ENCODE measurements around the gene PLEKHA8. TPM values are rescaled to one million over a fixed set of nuclear protein-coding genes. Genes with fewer than 3 reads are reported as not detected.

PLEKHA8 gene
- total RNA-seq, 1 donor from 2014 or later: 62.1 TPM

GRCh38 chr7:30168835-30169573 is 140.8 kb downstream of the PLEKHA8 start:
- no peaks in the 10 kb centered on the region for H3K36me3 Mint-ChIP-seq (ENCODE audit: insufficient read depth)
- no peak for DNase-seq (ENCODE audit: low spot score, unreplicated experiment)
- H3K4me3 Mint-ChIP-seq (ENCODE audit: low read depth): no peak overlapping the region
- peaks cover 3% of the 10 kb centered on the region for H3K27me3 Mint-ChIP-seq
- TF ChIP-seq, protein P1, sequence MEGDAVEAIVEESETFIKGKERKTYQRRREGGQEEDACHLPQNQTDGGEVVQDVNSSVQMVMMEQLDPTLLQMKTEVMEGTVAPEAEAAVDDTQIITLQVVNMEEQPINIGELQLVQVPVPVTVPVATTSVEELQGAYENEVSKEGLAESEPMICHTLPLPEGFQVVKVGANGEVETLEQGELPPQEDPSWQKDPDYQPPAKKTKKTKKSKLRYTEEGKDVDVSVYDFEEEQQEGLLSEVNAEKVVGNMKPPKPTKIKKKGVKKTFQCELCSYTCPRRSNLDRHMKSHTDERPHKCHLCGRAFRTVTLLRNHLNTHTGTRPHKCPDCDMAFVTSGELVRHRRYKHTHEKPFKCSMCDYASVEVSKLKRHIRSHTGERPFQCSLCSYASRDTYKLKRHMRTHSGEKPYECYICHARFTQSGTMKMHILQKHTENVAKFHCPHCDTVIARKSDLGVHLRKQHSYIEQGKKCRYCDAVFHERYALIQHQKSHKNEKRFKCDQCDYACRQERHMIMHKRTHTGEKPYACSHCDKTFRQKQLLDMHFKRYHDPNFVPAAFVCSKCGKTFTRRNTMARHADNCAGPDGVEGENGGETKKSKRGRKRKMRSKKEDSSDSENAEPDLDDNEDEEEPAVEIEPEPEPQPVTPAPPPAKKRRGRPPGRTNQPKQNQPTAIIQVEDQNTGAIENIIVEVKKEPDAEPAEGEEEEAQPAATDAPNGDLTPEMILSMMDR (IDR thresholded peaks at IDR 0.05; ENCODE audit: unreplicated experiment): no peak
- no peaks in the 10 kb centered on the region for H3K9me3 Mint-ChIP-seq (ENCODE audit: low read depth)
- H3K4me1 Mint-ChIP-seq (ENCODE audit: low read depth): peaks cover 22% of the 10 kb centered on the region
- H3K27ac Mint-ChIP-seq: no peak overlapping the region

GRCh38 chr7:30169579-30169978 is 141.4 kb downstream of the PLEKHA8 start:
- H3K27me3 Mint-ChIP-seq: peaks cover 3% of the 10 kb centered on the region
- H3K9me3 Mint-ChIP-seq (ENCODE audit: low read depth): no peaks in the 10 kb centered on the region
- TF ChIP-seq, protein P1 (IDR thresholded peaks at IDR 0.05; ENCODE audit: unreplicated experiment): no peak
- H3K27ac Mint-ChIP-seq: no peak overlapping the region
- no peak for DNase-seq (ENCODE audit: low spot score, unreplicated experiment)
- no peak overlapping the region for H3K4me3 Mint-ChIP-seq (ENCODE audit: low read depth)
- H3K36me3 Mint-ChIP-seq (ENCODE audit: insufficient read depth): no peaks in the 10 kb centered on the region
- peaks cover 17% of the 10 kb centered on the region for H3K4me1 Mint-ChIP-seq (ENCODE audit: low read depth)

DNA sequence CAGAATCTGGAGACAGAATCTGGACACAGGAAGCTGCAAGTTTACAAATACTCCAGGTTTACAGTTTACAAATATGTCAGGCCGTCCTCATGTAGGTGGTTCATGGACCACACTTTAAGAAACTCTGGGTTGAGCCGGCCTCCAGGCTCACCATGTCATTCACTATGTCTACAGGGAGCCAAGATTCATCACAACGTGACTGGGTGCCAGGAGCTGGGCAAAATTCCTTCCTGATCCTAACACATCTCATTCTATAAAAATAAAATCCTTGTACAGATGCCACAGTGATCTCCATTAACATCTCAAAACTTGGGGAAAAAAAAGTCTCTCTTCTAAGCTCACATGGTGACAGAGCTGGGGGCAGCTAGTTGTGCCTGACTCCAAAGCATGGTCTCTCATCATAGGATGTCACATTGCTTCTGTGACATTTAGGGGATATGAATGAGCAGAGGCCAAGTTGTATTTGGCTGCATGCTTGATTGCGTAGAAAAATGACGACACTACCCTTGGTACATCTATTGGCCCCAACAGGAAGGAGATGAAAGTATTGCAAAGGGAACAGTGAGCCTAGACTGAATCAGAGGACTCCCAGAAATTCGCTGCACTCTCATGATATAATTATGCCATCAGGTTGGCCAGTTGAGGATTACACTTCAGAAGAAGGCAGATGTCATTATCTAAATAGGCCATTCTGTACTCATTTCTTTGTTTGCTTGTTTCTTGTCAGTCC is 142.4 kb downstream of the PLEKHA8 start:
- no peak overlapping the region for H3K27ac Mint-ChIP-seq
- peaks cover 3% of the 10 kb centered on the region for H3K27me3 Mint-ChIP-seq
- DNase-seq (ENCODE audit: low spot score, unreplicated experiment): no peak
- peaks cover 12% of the 10 kb centered on the region for H3K4me1 Mint-ChIP-seq (ENCODE audit: low read depth)
- H3K36me3 Mint-ChIP-seq (ENCODE audit: insufficient read depth): no peaks in the 10 kb centered on the region
- TF ChIP-seq, protein P1 (IDR thresholded peaks at IDR 0.05; ENCODE audit: unreplicated experiment): no peak
- H3K9me3 Mint-ChIP-seq (ENCODE audit: low read depth): no peaks in the 10 kb centered on the region
- H3K4me3 Mint-ChIP-seq (ENCODE audit: low read depth): no peak overlapping the region

DNA sequence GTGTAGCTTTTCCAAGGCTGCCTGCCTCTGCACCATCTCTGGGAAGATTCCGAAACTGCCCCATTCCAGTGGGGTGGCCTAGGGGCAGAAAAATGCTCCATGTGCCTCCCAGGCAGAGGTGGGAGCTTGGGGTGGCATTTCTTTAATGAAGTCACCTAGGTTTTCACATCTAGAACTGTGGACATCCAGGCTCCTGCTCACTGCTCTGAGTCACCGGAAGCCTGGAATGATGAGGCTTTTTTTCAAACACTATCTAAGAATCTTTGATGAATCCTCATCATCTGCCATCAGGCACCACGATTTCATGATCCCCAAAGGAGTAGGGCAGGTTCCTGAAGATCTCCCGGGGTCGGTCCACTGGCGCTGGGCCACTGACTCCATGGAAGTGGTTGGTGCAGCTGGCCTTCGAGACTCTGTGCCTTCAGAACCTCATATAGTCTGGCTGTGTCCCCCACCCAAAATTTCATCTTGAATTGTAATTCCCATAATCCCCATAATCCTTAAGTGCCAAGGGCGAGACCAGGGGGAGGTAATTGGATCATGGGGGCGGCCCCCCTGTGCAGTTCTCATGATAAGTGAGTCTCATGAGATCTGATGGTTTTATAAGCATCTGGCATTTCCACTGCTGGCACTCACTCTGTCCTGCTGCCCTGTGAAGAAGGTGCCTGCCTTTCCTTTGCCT is 143.7 kb downstream of the PLEKHA8 start:
- no peaks in the 10 kb centered on the region for H3K36me3 Mint-ChIP-seq (ENCODE audit: insufficient read depth)
- H3K4me3 Mint-ChIP-seq (ENCODE audit: low read depth): no peak overlapping the region
- DNase-seq (ENCODE audit: low spot score, unreplicated experiment): no peak
- H3K27me3 Mint-ChIP-seq: peaks cover 3% of the 10 kb centered on the region
- no peak overlapping the region for H3K27ac Mint-ChIP-seq
- TF ChIP-seq, protein P1 (IDR thresholded peaks at IDR 0.05; ENCODE audit: unreplicated experiment): no peak
- no peaks in the 10 kb centered on the region for H3K9me3 Mint-ChIP-seq (ENCODE audit: low read depth)
- peaks cover 2% of the 10 kb centered on the region for H3K4me1 Mint-ChIP-seq (ENCODE audit: low read depth)

DNA sequence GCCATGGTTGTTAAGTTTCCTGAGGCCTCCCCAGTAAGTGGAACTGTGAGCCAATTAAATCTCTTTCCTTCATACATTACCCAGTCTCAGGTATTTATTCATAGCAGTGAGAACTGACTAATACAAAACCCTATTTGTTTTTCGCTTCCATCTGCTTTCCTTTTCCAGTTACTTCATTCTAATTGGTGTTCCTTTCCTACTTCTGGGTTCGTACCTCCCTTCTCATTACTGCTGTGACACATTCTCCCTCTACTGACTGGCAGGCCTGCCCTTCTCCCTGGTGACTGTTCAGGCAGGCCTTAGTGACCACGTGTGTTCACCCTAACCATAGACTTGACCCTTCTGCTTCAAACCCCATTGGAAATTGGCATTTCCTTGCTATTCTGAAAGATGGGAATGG is 144.2 kb downstream of the PLEKHA8 start:
- H3K36me3 Mint-ChIP-seq (ENCODE audit: insufficient read depth): no peaks in the 10 kb centered on the region
- DNase-seq (ENCODE audit: low spot score, unreplicated experiment): no peak
- peaks cover 3% of the 10 kb centered on the region for H3K27me3 Mint-ChIP-seq
- H3K9me3 Mint-ChIP-seq (ENCODE audit: low read depth): no peaks in the 10 kb centered on the region
- TF ChIP-seq, protein P1 (IDR thresholded peaks at IDR 0.05; ENCODE audit: unreplicated experiment): no peak
- H3K4me3 Mint-ChIP-seq (ENCODE audit: low read depth): no peak overlapping the region
- peaks cover 4% of the 10 kb centered on the region for H3K4me1 Mint-ChIP-seq (ENCODE audit: low read depth)
- H3K27ac Mint-ChIP-seq: peak overlapping the region; percentile 27
